Fibroblast of the aortic adventitia (primary cell): Measurements from ENCODE around the gene CCDC172. TPM values are rescaled to one million over a fixed set of nuclear protein-coding genes. Genes with fewer than 3 reads are reported as not detected.
A peak's percentile ranks its signal among the peaks of the same experiment; 100 is the strongest.
"Not testable (repeated sequence)": the region's sequence is repeated elsewhere in the genome, so short reads cannot be mapped to it uniquely, and the experiment has no call there.

Source experiments
- DNase-seq: peaks from one replicate; pipeline ENCODE4 v3.0.0-alpha.2; 2010; ENCODE audit warnings: low read depth
- H3K4me3 ChIP-seq: 2 replicates; pipeline ENCODE4 v1.5.1; 2011; ENCODE audit warnings: low read depth, mild to moderate bottlenecking, control low read depth, low read length, moderate library complexity
- total RNA-seq: library from RNA; depleted of rRNA; stranded (reverse); fragments of >200 nt; gene quantifications from 2 replicates; pipeline ENCODE4 v1.2.3, GENCODE V29; 2012; ENCODE audit warnings: low replicate concordance
- TF ChIP-seq, protein P1 (sequence below): IDR thresholded peaks from 2 replicates; pipeline ENCODE4 v1.5.1; 2011; ENCODE audit warnings: mild to moderate bottlenecking, low read length, control low read depth, inconsistent platforms; ENCODE audit not compliant: insufficient read depth

Gene CCDC172
- total RNA-seq, 1 donor, result not detected

DNA sequence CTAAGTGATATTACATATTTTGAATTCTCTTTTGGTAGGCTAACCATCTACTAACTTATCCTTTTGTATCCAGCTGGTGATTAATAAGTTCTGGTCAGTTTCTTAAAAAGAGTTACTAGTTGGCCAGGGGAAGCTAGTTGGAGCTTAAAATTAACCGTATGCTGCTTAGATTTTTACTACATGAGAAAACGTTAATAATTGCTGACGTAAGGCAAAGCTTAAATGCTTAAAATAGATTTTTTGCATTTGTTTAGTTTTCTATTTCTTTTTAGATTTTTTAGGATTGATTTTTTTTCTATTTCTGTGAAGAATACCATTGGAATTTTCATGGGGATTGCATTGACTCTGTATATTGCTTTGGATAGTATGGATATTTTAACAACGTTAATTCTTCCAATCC lies 32.6 kb downstream of the CCDC172 start:
- TF ChIP-seq, protein P1, sequence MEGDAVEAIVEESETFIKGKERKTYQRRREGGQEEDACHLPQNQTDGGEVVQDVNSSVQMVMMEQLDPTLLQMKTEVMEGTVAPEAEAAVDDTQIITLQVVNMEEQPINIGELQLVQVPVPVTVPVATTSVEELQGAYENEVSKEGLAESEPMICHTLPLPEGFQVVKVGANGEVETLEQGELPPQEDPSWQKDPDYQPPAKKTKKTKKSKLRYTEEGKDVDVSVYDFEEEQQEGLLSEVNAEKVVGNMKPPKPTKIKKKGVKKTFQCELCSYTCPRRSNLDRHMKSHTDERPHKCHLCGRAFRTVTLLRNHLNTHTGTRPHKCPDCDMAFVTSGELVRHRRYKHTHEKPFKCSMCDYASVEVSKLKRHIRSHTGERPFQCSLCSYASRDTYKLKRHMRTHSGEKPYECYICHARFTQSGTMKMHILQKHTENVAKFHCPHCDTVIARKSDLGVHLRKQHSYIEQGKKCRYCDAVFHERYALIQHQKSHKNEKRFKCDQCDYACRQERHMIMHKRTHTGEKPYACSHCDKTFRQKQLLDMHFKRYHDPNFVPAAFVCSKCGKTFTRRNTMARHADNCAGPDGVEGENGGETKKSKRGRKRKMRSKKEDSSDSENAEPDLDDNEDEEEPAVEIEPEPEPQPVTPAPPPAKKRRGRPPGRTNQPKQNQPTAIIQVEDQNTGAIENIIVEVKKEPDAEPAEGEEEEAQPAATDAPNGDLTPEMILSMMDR, result no peak
- DNase-seq, result no peak
- H3K4me3 ChIP-seq, result no peak overlapping the region

DNA sequence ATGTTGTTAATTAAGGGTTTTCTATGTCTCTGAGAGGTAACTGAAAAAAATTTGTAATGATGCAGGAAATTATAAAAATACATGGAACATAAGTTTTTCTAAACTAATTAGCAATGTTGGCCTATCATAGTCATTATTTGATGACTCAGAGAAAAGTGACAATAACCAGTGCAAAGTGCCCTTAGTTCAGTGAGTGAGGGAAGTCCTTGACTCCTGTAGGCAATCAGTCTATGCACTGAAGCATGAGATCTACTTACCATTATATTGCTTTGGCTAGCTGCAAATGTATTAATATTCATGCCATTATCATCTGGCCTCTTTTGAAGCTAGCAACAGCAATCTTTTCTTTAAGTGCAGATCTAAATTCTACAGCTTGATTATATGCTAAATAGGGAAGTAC lies 40.6 kb downstream of the CCDC172 start:
- H3K4me3 ChIP-seq, result no peak overlapping the region
- no peak for DNase-seq
- TF ChIP-seq, protein P1, result no peak

DNA sequence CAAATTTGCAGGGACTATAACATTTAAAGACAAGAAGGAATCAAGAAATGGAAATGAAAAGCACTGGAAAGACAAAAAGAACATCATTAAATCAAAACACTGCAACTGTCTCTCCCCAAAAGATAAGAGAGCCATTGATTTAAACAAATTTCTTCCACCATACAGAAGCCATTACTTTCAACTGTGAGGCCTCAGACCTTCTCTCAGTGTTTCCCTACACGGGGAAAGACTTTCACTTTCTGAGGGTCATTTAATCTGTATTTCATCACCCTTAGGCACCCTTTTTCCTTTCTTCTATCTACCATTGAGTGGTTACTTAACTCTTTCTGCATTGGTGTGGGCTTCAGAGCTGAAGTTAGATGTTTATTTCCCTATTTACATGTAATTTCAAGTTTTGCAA lies 47.5 kb downstream of the CCDC172 start:
- TF ChIP-seq, protein P1, result no peak
- DNase-seq, result no peak
- H3K4me3 ChIP-seq, result no peak overlapping the region

DNA sequence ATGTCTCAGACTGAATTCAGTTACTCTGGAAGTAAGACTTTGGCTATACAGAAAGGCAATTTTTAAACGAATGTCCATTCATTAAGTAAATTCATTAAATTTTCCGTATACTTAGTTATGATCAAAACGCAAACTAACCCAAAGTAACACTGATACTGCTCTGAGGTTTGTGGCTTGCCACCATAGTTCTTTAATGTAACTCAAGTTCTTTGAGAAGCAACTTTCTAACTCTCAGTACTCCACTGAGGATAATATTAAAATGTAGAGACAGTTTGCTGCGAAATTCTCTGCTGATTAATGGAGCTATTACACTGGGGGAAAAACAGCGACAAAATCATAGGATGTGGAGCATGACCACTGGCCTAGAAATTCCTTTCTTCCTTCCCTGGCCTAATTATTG lies 58.0 kb downstream of the CCDC172 start:
- no peak overlapping the region for H3K4me3 ChIP-seq
- no peak for DNase-seq
- TF ChIP-seq, protein P1, result no peak

DNA sequence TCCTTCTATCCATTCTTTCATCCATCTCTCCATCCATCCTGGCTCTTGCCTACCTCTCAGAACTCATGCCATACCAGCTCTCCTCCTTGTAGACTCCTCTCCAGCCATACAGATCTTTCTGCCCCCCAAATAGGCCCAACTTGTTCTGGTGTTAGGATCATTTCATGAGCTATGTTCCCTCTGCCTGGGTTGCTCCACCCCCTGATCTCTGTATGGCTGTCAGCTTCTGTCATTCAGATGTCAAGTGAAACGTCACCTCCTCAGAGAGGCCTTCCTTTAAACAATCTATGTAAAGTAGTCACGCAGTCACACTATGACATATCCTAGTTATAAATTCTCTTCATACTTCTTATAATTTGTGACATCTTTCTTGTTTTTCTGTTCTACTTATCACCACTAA lies 61.1 kb downstream of the CCDC172 start:
- no peak for DNase-seq
- no peak overlapping the region for H3K4me3 ChIP-seq
- TF ChIP-seq, protein P1, result no peak

DNA sequence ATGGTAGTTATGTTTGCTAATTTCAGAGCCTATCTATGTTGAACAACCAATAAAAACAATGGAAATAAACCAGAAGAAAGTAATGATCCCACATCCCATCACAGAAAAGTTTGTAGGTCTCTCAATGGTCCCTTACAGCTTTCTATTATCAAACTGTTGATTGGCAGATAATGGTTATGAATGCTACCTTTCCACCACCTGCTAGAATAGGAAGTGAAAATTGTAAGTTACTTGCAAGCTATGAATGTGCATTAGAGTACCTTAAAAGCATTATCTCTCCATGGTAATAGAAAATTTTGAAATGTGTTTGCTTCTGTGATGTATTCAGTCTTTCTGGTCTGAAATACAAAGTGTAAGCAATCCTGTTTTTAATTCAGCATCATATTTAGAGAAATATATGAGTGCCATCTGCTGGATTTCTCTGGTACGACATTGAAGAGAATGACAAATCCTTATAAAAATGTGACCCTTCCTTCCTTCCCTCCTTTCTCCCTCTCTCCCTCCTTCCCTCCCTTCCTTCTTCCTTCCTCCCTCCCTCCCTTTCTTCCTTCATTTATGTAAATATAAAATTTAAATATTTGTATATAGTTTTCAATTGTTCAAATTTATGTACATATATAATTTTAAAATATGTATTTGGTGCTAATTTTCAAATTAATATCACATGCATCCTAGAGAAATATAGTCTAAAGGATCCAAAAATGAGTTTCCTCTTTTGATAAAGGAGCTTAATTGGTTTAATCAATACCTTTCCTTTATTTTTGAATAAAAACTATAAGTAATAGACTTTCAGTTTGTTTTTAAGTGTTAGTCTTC lies 62.0 kb downstream of the CCDC172 start:
- DNase-seq, result peak; percentile 58
- TF ChIP-seq, protein P1, result peak; percentile 56
- H3K4me3 ChIP-seq, result no peak overlapping the region

DNA sequence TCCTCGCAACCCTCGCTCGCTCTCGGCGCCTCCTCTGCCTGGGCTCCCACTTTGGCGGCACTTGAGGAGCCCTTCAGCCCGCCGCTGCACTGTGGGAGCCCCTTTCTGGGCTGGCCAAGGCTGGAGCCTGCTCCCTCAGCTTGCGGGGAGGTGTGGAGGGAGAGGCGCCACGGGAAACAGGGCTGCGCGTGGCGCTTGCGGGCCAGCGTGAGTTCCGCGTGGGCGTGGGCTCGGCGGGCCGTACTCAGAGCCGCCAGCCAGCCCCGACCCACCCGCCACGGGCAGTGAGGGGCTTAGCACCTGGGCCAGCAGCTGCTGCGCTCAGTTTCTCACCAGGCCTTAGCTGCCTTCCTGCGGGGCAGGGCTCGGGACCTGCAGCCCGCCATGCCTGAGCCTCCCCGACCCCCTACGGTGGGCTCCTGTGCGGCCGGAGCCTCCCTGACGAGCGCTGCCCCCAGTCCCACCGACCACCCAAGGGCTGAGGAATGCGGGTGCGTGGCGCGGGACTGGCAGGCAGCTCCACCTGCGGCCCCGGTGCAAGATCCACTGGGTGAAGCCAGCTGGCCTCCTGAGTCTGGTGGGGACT lies 69.1 kb downstream of the CCDC172 start:
- not testable (repeated sequence) for H3K4me3 ChIP-seq, DNase-seq
